ENCODE data around the gene SIL1.

The SIL1 gene

GRCh38 chr5:138905541-138905940 lies 292.6 kb downstream of the SIL1 start:
- no peak overlapping the region for H3K4me3 ChIP-seq (ENCODE audit: low read depth, low read length)
- in situ Hi-C loops (cut with HindIII; ENCODE audit: low sequenced_read_pairs) = no loop called here
- DNase-seq (ENCODE audit: low read depth) = no peak
- TF ChIP-seq CTCF (IDR thresholded peaks at IDR 0.05; ENCODE audit: low read depth, low read length, missing control alignments) = no peak

GRCh38 chr5:138903130-138903775 lies 294.9 kb downstream of the SIL1 start:
- no peak for TF ChIP-seq CTCF (IDR thresholded peaks at IDR 0.05; ENCODE audit: low read depth, low read length, missing control alignments)
- peak; percentile 19 for DNase-seq (ENCODE audit: low read depth)
- in situ Hi-C loops (cut with HindIII; ENCODE audit: low sequenced_read_pairs) = no loop called here
- no peak overlapping the region for H3K4me3 ChIP-seq (ENCODE audit: low read depth, low read length)

- DNase-seq (ENCODE audit: low read depth) = no peak
- in situ Hi-C loops (cut with HindIII; ENCODE audit: low sequenced_read_pairs) = no loop called here
- no peak overlapping the region for H3K4me3 ChIP-seq (ENCODE audit: low read depth, low read length)
- no peak for TF ChIP-seq CTCF (IDR thresholded peaks at IDR 0.05; ENCODE audit: low read depth, low read length, missing control alignments)
These were observed 296.5 kb downstream of the SIL1 start for GRCh38 chr5:138901716-138902115.

GRCh38 chr5:138900281-138900965 lies 297.7 kb downstream of the SIL1 start:
- no peak overlapping the region for H3K4me3 ChIP-seq (ENCODE audit: low read depth, low read length)
- peak; percentile 16 for DNase-seq (ENCODE audit: low read depth)
- no peak for TF ChIP-seq CTCF (IDR thresholded peaks at IDR 0.05; ENCODE audit: low read depth, low read length, missing control alignments)
- in situ Hi-C loops (cut with HindIII; ENCODE audit: low sequenced_read_pairs) = no loop called here

GRCh38 chr5:138898742-138899141 lies 299.4 kb downstream of the SIL1 start:
- DNase-seq (ENCODE audit: low read depth) = no peak
- TF ChIP-seq CTCF (IDR thresholded peaks at IDR 0.05; ENCODE audit: low read depth, low read length, missing control alignments) = no peak
- H3K4me3 ChIP-seq (ENCODE audit: low read depth, low read length) = no peak overlapping the region
- in situ Hi-C loops (cut with HindIII; ENCODE audit: low sequenced_read_pairs) = loop anchor here (5.0 kb wide), 1 partner anchor 34 kb away; no protein-coding TSS in a partner anchor

- no peak for DNase-seq (ENCODE audit: low read depth)
- in situ Hi-C loops (cut with HindIII; ENCODE audit: low sequenced_read_pairs) = loop anchor here (5.0 kb wide), 1 partner anchor 34 kb away; no protein-coding TSS in a partner anchor
- no peak overlapping the region for H3K4me3 ChIP-seq (ENCODE audit: low read depth, low read length)
- TF ChIP-seq CTCF (IDR thresholded peaks at IDR 0.05; ENCODE audit: low read depth, low read length, missing control alignments) = no peak
These were observed 299.9 kb downstream of the SIL1 start for GRCh38 chr5:138898299-138898698.

Measured in astrocyte of the cerebellum (primary cell).